Measurements from ENCODE around the gene CD300LB. TPM values are rescaled to one million over a fixed set of nuclear protein-coding genes. Genes with fewer than 3 reads are reported as not detected.

The CD300LB gene
- total RNA-seq, 1 experiment from 2014 or later, result not detected

DNA sequence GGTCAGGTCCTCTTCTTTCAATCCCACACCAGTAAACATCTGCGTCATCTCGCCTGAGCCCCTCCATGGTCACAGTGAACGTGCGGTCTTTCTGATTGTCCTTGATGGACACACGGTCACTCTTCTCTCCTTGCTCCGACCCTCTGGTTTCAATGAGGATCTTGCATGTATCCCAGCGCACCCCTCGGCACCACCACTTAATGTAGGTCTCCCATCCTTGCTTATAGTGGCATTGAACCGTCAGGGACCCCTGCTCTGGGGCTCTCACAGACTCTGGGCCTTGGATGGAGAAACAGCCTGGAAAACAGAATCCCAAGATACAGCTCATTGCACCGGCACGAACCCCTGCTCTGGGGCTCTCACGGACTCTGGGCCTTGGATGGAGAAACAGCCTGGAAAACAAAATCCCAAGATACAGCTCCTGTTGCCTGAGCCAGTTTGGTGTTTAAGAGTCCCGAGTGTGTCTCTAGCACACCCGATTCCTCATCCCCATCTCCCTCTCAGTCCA, 5.4 kb downstream of the CD300LB start:
- Mint-ChIP-seq H3K36me3 (no peaks in the 10 kb centered on the region), H3K4me3 (no peak overlapping the region), H3K27ac (no peak overlapping the region), H3K27me3 (ENCODE audit: low read depth) (peaks cover 34% of the 10 kb centered on the region), H3K9me3 (peaks cover 11% of the 10 kb centered on the region), H3K4me1 (no peaks in the 10 kb centered on the region)
- ATAC-seq (no peak), DNase-seq (ENCODE audit: low spot score) (no peak)
- no peak for TF ChIP-seq ZNF232 (CRISPR knock-in tag; IDR thresholded peaks at IDR 0.05)
- no peak for TF ChIP-seq JAZF1 (CRISPR knock-in tag; IDR thresholded peaks at IDR 0.05)
- TF ChIP-seq ATF3 (CRISPR knock-in tag; conservative IDR thresholded peaks at IDR 0.05), result no peak
- no peak for TF ChIP-seq JUN (CRISPR knock-in tag; IDR thresholded peaks at IDR 0.05)
- TF ChIP-seq, protein P1, sequence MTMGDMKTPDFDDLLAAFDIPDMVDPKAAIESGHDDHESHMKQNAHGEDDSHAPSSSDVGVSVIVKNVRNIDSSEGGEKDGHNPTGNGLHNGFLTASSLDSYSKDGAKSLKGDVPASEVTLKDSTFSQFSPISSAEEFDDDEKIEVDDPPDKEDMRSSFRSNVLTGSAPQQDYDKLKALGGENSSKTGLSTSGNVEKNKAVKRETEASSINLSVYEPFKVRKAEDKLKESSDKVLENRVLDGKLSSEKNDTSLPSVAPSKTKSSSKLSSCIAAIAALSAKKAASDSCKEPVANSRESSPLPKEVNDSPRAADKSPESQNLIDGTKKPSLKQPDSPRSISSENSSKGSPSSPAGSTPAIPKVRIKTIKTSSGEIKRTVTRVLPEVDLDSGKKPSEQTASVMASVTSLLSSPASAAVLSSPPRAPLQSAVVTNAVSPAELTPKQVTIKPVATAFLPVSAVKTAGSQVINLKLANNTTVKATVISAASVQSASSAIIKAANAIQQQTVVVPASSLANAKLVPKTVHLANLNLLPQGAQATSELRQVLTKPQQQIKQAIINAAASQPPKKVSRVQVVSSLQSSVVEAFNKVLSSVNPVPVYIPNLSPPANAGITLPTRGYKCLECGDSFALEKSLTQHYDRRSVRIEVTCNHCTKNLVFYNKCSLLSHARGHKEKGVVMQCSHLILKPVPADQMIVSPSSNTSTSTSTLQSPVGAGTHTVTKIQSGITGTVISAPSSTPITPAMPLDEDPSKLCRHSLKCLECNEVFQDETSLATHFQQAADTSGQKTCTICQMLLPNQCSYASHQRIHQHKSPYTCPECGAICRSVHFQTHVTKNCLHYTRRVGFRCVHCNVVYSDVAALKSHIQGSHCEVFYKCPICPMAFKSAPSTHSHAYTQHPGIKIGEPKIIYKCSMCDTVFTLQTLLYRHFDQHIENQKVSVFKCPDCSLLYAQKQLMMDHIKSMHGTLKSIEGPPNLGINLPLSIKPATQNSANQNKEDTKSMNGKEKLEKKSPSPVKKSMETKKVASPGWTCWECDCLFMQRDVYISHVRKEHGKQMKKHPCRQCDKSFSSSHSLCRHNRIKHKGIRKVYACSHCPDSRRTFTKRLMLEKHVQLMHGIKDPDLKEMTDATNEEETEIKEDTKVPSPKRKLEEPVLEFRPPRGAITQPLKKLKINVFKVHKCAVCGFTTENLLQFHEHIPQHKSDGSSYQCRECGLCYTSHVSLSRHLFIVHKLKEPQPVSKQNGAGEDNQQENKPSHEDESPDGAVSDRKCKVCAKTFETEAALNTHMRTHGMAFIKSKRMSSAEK (CRISPR knock-in tag; IDR thresholded peaks at IDR 0.05; ENCODE audit: borderline replicate concordance), result no peak
- ChIA-PET CTCF (interaction anchor here (1.2 to 1.6 kb wide), 3 partner anchors 40 to 158 kb away, joined by 3 to 4 read pairs (median 3); no protein-coding TSS in a partner anchor), POLR2A (no interaction called here)

DNA sequence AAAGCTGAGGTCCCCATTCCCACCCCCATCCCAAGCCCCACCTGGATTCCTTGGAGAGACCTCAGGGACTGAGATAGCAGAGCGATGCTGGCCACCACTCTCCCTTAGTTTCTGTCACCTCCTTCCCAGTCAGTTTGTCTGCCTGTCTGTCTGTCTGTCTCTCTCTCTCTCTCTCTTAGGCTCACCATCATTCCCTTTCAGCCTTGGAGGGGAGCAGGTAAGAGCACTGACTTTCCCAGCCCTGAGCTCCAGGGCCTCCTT, 5.9 kb downstream of the CD300LB start:
- TF ChIP-seq CBFB (CRISPR knock-in tag; IDR thresholded peaks at IDR 0.05; ENCODE audit: low read depth), result no peak
- TF ChIP-seq, protein P1 (CRISPR knock-in tag; IDR thresholded peaks at IDR 0.05; ENCODE audit: borderline replicate concordance), result no peak
- TF ChIP-seq, protein P2, sequence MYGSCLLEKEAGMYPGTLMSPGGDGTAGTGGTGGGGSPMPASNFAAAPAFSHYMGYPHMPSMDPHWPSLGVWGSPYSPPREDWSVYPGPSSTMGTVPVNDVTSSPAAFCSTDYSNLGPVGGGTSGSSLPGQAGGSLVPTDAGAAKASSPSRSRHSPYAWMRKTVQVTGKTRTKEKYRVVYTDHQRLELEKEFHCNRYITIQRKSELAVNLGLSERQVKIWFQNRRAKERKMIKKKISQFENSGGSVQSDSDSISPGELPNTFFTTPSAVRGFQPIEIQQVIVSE (CRISPR knock-in tag; IDR thresholded peaks at IDR 0.05; ENCODE audit: borderline replicate concordance), result no peak
- no peak for TF ChIP-seq OVOL2 (CRISPR knock-in tag; IDR thresholded peaks at IDR 0.05; ENCODE audit: borderline replicate concordance)
- TF ChIP-seq ZNF416 (CRISPR knock-in tag; IDR thresholded peaks at IDR 0.05), result no peak
- no peak for TF ChIP-seq TP53 (CRISPR knock-in tag; IDR thresholded peaks at IDR 0.05)
- ChIA-PET POLR2A (no interaction called here), CTCF (interaction anchor here (1.2 to 1.6 kb wide), 3 partner anchors 41 to 157 kb away, joined by 3 to 4 read pairs (median 3); no protein-coding TSS in a partner anchor)
- ATAC-seq (no peak), DNase-seq (ENCODE audit: low spot score) (no peak)
- Mint-ChIP-seq H3K27ac (no peak overlapping the region), H3K27me3 (ENCODE audit: low read depth) (peaks cover 30% of the 10 kb centered on the region), H3K36me3 (no peaks in the 10 kb centered on the region), H3K4me1 (no peaks in the 10 kb centered on the region), H3K9me3 (peaks cover 13% of the 10 kb centered on the region), H3K4me3 (no peak overlapping the region)

- TF ChIP-seq ZNF138 (CRISPR knock-in tag; conservative IDR thresholded peaks at IDR 0.05) (no peak), FOXP1 (CRISPR knock-in tag; IDR thresholded peaks at IDR 0.05; ENCODE audit: borderline replicate concordance) (no peak), GTF2I (CRISPR knock-in tag; conservative IDR thresholded peaks at IDR 0.05) (no peak), CBFB (CRISPR knock-in tag; IDR thresholded peaks at IDR 0.05; ENCODE audit: low read depth) (no peak), ERG (CRISPR knock-in tag; IDR thresholded peaks at IDR 0.05) (no peak), OVOL2 (CRISPR knock-in tag; IDR thresholded peaks at IDR 0.05; ENCODE audit: borderline replicate concordance) (no peak), USF2 (CRISPR knock-in tag; IDR thresholded peaks at IDR 0.05) (no peak)
- TF ChIP-seq, protein P3, sequence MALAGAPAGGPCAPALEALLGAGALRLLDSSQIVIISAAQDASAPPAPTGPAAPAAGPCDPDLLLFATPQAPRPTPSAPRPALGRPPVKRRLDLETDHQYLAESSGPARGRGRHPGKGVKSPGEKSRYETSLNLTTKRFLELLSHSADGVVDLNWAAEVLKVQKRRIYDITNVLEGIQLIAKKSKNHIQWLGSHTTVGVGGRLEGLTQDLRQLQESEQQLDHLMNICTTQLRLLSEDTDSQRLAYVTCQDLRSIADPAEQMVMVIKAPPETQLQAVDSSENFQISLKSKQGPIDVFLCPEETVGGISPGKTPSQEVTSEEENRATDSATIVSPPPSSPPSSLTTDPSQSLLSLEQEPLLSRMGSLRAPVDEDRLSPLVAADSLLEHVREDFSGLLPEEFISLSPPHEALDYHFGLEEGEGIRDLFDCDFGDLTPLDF (CRISPR knock-in tag; IDR thresholded peaks at IDR 0.05), result no peak
- H3K4me1 Mint-ChIP-seq, result no peaks in the 10 kb centered on the region
- CTCF ChIA-PET, result interaction anchor here (1.2 to 1.6 kb wide), 2 partner anchors 146 to 157 kb away, joined by 3 read pairs; no protein-coding TSS in a partner anchor
Measured at GRCh38 chr17:74524653-74525464, 6.4 kb downstream of the CD300LB start.

More at GRCh38 chr17:74524653-74525464, 6.4 kb downstream of the CD300LB start:
- ATAC-seq (no peak), DNase-seq (ENCODE audit: low spot score) (no peak)
- no peak overlapping the region for H3K4me3 Mint-ChIP-seq
- H3K36me3 Mint-ChIP-seq, result no peaks in the 10 kb centered on the region
- H3K9me3 Mint-ChIP-seq, result peaks cover 16% of the 10 kb centered on the region
- peaks cover 24% of the 10 kb centered on the region for H3K27me3 Mint-ChIP-seq (ENCODE audit: low read depth)
- POLR2A ChIA-PET, result no interaction called here
- H3K27ac Mint-ChIP-seq, result no peak overlapping the region
